Measurements from ENCODE around the gene ZSWIM4. TPM values are rescaled to one million over a fixed set of nuclear protein-coding genes. Genes with fewer than 3 reads are reported as not detected.

Gene ZSWIM4
- total RNA-seq, 1 experiment from 2014 or later: 2.7 TPM

GRCh38 chr19:13806728-13807127, 11.5 kb downstream of the ZSWIM4 start:
- no peak for DNase-seq (ENCODE audit: low read depth)

GRCh38 chr19:13807421-13808021, 12.3 kb downstream of the ZSWIM4 start:
- DNase-seq (ENCODE audit: low read depth): no peak

GRCh38 chr19:13808856-13809255, 13.6 kb downstream of the ZSWIM4 start:
- no peak for DNase-seq (ENCODE audit: low read depth)

- no peak for DNase-seq (ENCODE audit: low read depth)
Measured at GRCh38 chr19:13812544-13812943, 17.3 kb downstream of the ZSWIM4 start.

- no peak for DNase-seq (ENCODE audit: low read depth)
Measured at GRCh38 chr19:13813147-13813546, 17.9 kb downstream of the ZSWIM4 start.

DNA sequence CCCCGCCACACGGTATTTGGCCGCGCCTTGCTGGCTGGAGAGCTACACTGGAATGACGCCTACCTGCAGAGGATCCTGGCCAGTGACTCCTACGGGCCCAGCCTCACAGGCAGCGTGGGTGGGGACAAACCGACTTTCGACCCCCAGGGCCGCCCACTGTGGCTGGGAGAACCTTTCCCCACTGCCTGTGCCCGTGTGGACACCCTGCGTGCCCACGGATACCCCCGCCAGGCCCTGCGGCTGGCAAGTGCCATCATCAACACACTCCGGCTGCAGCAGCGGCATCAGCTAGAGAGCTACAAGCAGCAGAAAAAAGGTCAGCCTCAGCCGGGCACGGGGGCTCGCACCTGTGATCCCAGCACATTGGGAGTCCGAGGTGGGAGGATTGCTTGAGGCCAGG, 19.3 kb downstream of the ZSWIM4 start:
- DNase-seq (ENCODE audit: low read depth): no peak

GRCh38 chr19:13817018-13817614, 21.9 kb downstream of the ZSWIM4 start:
- no peak for DNase-seq (ENCODE audit: low read depth)

- DNase-seq (ENCODE audit: low read depth): no peak
Measured at GRCh38 chr19:13817615-13818371, 22.6 kb downstream of the ZSWIM4 start.

DNA sequence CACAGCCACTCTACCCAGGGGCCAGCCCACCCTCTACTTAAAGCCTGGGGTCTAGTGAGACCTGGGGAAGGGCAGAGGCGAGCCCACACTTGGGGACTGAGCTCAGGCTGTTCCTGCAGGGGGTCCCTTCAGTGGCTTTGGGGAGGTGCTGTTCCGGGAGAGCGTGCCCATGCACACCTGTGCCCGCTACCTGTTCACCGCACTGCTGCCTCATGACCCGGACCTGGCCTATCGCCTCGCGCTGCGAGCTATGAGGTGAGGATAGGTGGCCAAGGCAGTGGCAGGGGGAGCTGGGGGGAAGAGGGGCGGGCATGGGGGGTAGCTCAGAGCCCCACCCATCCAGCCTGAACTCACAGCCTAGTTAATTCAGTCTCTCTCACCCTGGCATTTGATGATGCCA, 24.0 kb downstream of the ZSWIM4 start:
- no peak for DNase-seq (ENCODE audit: low read depth)

GRCh38 chr19:13821292-13821691, 26.0 kb downstream of the ZSWIM4 start:
- no peak for DNase-seq (ENCODE audit: low read depth)

GRCh38 chr19:13823256-13823655, 28.0 kb downstream of the ZSWIM4 start:
- DNase-seq (ENCODE audit: low read depth): no peak

DNA sequence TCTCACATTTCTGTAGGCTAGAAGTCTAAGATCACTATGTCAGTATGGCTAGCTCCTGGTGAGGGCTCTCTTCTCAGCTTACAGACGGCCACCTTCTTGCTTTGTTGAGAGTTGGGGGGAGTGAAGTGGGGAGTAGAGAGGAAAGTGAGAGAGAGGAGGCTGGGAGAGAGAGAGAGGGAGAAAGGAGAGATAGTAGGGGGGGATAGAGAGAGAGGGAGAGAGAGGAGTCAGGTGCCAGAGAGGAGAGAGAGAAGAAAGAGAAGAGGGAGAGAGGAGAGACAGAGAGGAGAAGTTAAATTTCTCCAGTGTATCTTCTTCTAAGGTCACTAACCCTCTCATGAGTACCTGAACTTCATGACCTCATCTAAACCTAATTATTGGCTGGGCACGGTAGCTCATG, 28.7 kb downstream of the ZSWIM4 start:
- no peak for DNase-seq (ENCODE audit: low read depth)

DNA sequence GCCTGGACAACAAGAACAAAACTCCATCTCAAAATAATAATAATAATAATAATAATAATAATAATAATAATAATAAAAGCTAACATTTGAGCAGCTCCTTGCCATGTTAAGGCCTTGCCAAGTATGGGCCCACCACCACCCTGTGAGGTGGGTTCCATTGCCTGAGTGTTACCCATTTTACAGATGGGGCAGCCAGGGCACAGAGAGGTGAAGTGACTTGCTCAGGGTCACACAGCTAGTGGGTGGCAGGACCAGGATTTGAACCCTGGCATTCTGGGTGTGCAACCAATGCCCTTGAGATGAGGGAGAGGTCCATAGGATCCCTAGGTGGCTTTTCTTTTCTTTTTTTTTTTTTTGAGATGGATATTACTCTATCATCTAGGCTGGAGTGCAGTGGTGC, 29.5 kb downstream of the ZSWIM4 start:
- DNase-seq (ENCODE audit: low read depth): no peak

DNA sequence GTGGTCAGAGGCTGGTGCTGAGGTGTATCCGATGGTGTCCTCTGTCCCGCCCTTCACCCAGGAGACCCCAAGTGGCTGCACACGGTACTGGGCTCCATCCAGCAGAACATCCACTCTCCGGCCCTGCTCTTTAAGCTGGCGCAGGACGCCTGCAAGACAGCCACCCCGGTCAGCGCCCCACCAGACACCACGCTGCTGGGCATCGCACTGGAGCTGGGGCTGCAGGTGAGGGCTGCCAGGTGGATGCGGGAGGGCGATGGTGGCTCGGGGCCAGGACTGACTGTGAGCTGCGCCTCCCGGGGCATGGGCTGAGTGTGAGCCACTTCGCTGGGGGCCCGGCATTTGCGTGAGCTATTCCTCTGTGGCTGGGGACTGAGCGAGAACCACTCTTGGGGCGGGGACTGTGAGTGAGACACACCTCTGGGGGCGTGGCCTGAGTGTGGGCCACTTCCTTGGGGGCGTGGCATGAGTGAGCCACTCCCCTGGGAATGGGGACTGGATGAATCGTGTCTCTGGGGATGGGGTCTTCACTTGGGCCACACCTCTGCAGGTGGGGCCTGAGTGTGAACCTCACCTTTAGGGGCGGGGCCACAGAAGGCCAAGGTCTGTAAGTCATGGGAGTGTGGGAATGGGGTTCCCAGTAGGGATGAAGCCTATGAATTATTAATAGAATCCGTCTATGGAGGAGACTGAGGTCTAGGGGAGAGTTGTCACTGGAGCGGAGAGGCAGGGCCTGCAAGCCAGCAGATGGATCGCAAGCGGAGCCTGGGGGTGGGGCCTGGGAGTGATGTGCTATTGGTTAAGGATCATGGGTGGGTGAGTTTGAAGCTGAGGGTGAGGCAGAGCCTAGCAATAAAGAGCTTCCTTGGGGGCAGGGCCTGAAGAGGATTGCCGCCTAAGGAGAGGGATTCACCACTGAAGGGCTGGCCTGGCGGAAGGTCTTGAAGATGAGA, 30.5 kb downstream of the ZSWIM4 start:
- no peak for DNase-seq (ENCODE audit: low read depth)

DNA sequence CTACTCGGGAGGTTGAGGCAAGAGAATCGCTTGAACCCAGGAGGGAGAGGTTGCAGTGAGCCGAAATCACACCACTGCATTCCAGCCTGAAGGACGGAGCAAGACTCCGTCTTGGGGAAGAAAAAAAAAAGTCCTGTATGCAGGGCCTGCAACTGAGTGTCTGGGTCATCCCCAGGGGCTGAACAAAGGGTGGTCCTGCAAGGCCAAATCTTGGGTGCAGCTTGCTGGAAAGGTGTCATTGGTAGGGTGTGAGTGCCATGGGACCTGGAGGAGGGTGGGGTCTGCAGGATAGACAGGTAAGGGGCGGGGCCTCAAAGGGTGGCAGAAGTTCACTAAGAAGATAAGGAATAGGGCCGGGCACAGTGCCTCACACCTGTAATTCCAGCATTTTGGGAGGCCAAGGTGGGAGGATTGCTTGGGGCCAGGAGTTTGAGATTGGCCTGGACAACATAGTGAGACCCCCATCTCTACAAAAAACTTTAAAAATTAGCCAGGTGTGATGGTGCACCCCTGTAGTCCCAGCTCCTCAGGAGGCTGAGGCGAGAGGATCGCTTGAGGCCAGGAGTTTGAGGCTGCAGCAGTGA, 31.5 kb downstream of the ZSWIM4 start:
- DNase-seq (ENCODE audit: low read depth): no peak

DNA sequence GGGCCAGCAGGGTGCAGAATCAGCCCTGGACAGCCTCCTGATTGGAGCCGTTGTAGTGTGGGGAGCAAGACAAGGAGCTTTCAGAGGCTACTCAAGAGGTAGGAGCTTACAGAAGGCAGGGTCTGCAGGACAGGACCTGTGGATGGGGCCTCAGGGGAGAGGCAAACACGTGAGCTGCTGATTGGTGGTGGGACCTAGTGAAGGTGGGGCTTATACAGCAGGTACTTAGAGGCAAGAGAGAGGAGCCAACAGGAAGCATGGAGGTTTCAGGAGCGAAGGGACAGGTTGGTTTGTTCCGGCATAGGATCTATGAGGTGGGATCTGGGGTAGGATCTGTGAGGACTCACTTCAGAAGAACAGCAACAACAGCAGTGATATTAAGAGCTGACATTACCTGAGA, 32.4 kb downstream of the ZSWIM4 start:
- DNase-seq (ENCODE audit: low read depth): no peak

DNA sequence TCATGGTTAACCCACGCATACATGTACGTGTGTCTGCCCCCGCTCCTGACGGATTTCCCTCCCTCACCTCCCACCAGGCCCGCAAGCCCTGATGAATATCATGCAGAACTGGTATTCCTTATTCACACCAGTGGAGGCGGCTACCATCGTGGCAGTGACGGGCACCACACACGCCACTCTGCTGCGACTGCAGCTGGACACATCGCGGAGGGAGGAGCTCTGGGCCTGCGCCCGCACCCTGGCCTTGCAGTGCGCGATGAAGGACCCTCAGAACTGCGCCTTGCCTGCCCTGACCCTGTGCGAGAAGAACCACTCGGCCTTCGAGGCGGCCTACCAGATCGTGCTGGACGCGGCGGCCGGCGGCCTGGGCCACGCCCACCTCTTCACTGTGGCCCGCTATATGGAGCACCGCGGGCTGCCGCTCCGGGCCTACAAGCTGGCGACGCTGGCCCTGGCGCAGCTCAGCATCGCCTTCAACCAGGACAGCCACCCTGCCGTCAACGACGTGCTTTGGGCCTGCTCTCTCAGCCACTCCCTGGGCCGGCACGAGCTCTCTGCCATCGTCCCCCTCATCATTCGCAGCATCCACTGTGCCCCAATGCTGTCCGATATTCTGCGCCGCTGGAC, 35.0 kb downstream of the ZSWIM4 start:
- DNase-seq (ENCODE audit: low read depth): no peak

DNA sequence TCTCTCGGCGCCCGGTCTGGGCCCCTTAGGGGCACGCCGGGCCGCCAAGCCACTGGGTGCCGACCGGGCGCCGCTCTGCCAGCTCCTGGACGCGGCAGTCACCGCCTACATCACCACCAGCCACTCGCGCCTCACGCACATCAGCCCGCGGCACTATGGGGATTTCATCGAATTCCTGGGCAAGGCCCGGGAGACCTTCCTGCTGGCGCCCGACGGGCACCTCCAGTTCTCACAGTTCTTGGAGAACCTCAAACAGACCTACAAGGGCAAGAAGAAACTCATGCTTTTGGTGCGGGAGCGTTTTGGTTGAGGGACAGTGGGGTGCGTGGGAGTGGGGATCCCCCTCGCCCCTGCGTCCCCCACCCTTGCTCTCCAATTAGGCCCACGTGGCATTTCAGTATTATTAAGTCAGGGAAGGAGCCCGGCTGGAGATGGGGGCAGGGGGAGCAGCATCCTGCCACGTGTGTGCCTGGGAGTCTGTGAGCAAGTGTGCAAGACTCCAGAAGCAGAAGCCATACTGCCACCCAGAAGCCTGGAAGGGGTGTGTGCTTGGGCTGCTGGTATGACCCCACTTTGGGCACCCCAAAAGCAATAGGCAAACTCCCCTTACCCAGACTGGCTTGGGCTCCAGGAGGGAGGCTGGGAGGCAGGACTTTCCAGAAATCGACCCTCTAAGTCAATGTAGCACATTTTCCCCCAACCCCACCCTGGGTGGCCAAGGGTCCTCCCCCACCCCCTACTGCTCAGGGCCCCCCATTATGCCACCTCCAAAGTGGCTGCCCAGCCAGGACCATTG, 35.7 kb downstream of the ZSWIM4 start:
- DNase-seq (ENCODE audit: low read depth): no peak

- DNase-seq (ENCODE audit: low read depth): no peak
Measured at GRCh38 chr19:13831537-13832467, 36.6 kb downstream of the ZSWIM4 start.

Data from HT1080 (cell line).